Adrenal gland (tissue), 5 donors: ENCODE results near the gene COL1A1.

Source experiments
- CTCF ChIP-seq, 6 experiments: fragments of 450-650 bp in 4 of 6; fragments of 200-600 bp in 2 of 6; sonication (generic) in 1 of 6; IDR thresholded peaks; 1 replicate in 5 of 6; 2 replicates in 1 of 6; pipeline versions ENCODE4 v1.5.1 to v1.8.0; 2016 to 2021; ENCODE audit warnings: antibody characterized with exemption in 6 of 6, mild to moderate bottlenecking in 2 of 6, moderate library complexity in 1 of 6
- POLR2A ChIP-seq, 2 donors: fragments of 450-650 bp; IDR thresholded peaks; one replicate each; pipeline ENCODE4 v1.6.1; 2017; ENCODE audit warnings: antibody characterized with exemption in 2 of 2, mild to moderate bottlenecking in 2 of 2, moderate library complexity in 1 of 2
- donor health status: DM: no; HTN: no; CAD: no.

GRCh38 chr17:50151937-50152547 lies 49.4 kb downstream of the COL1A1 start:
- TF ChIP-seq POLR2A (IDR thresholded peaks at IDR 0.05) (peak in 1 of 2 donors; percentile 8), CTCF (IDR thresholded peaks at IDR 0.05) (peak in 2 of 6 experiments; percentile 15 to 31)
